ENCODE data around the gene SRD5A1.

DNA sequence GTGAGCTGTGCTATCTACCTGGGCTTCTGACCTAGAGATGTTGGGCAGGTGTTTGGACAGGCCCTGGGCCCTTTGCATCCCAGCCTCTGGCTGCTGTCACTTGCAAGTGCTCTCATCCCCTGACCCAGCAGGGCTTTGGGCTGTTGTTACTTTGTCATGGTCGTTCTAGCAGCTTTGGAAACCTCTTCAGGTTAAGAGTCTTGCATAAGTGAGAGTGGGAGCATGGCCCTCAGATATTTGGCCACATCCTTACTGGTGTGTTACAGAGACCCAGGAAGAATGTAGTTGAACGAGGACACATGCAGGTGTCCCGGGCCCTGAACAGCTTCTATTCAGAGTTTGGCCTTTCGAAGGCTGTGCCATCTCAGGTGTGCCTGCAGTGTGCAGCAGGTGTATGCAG is 84.4 kb downstream of the SRD5A1 start:
- TF ChIP-seq, protein P1, sequence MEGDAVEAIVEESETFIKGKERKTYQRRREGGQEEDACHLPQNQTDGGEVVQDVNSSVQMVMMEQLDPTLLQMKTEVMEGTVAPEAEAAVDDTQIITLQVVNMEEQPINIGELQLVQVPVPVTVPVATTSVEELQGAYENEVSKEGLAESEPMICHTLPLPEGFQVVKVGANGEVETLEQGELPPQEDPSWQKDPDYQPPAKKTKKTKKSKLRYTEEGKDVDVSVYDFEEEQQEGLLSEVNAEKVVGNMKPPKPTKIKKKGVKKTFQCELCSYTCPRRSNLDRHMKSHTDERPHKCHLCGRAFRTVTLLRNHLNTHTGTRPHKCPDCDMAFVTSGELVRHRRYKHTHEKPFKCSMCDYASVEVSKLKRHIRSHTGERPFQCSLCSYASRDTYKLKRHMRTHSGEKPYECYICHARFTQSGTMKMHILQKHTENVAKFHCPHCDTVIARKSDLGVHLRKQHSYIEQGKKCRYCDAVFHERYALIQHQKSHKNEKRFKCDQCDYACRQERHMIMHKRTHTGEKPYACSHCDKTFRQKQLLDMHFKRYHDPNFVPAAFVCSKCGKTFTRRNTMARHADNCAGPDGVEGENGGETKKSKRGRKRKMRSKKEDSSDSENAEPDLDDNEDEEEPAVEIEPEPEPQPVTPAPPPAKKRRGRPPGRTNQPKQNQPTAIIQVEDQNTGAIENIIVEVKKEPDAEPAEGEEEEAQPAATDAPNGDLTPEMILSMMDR (IDR thresholded peaks at IDR 0.05) = no peak
- TF ChIP-seq POLR2AphosphoS5 (IDR thresholded peaks at IDR 0.05) (no peak), POLR2A (IDR thresholded peaks at IDR 0.05) (no peak)

Measured in transverse colon (tissue), 4 donors.